Hepatocyte (in vitro differentiated cells): ENCODE measurements around the gene MUC2.

Experiments
- CTCF ChIP-seq: fragments of 200-600 bp; sonication (generic); IDR thresholded peaks from 2 replicates; pipeline ENCODE4 v1.5.1; 2016; ENCODE audit warnings: antibody characterized with exemption, mild to moderate bottlenecking; ENCODE audit not compliant: poor library complexity
- EZH2 ChIP-seq: fragments of 200-600 bp; sonication (generic); IDR thresholded peaks from 2 replicates; pipeline ENCODE4 v1.6.1; 2016; ENCODE audit warnings: antibody characterized with exemption, mild to moderate bottlenecking, borderline replicate concordance

- TF ChIP-seq CTCF (no peak), EZH2 (no peak)
These were observed at the start of gene MUC2 for GRCh38 chr11:1074244-1075221.
